Measurements from ENCODE around the gene SPG11. TPM values are rescaled to one million over a fixed set of nuclear protein-coding genes. Genes with fewer than 3 reads are reported as not detected.
A peak's percentile ranks its signal among the peaks of the same experiment; 100 is the strongest.

The SPG11 gene
- total RNA-seq, 1 experiment from 2014 or later = 65.1 TPM

DNA sequence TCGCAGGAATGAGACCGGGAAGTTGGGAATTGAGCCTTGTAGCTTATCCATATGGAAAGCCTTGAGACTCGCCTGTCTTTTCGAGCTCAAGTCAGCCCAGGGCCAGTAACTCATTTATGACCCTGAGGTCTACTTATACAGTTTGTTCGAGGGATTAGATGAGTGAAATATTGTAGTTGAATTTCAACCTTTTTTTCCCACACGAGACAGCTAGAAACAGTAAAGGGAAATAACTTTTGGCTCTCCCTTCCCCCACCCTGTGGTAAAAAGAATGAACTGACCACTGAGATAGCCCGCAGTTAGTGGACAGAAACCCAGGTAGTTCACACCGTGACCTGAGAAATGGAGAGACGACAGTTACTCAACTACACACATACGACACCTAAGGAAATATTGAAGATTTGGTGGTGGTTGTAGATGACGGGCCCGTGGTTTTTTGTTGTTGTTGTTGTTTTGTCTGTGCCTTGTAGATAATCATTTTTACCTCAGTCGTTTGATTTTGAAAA lies 125.7 kb downstream of the SPG11 start:
- peak; percentile 61 for DNase-seq (ENCODE audit: unreplicated experiment)
- no TSS peak for BruUV-seq (replicated peaks)
- peaks cover 39% of the 10 kb centered on the region for H3K4me1 Mint-ChIP-seq (ENCODE audit: insufficient read depth, unreplicated experiment)
- ChIA-PET CTCF (interaction anchor here (0.7 to 1.3 kb wide), 4 partner anchors 8 to 1104 kb away, joined by 3 read pairs; no protein-coding TSS in a partner anchor), POLR2A (interaction anchor here (0.7 to 3.3 kb wide), 20 partner anchors 8 to 737 kb away, joined by 3 to 36 read pairs (median 5); partner anchors contain the start of genes B2M, CTDSPL2, GOLM2 and HYPK)
- H3K27ac Mint-ChIP-seq (ENCODE audit: low read depth, unreplicated experiment) = peak overlapping the region; percentile 97
- no peak for TF ChIP-seq CTCF (IDR thresholded peaks at IDR 0.05; ENCODE audit: unreplicated experiment)
- intact Hi-C loops (cut with micrococcal nuclease) = loop anchor here (1.0 kb wide), 1 partner anchor 9 kb away; no protein-coding TSS in a partner anchor
- H3K4me3 Mint-ChIP-seq (ENCODE audit: unreplicated experiment) = peak overlapping the region; percentile 82
- no peaks in the 10 kb centered on the region for H3K27me3 Mint-ChIP-seq (ENCODE audit: insufficient read depth, unreplicated experiment)
- H3K9me3 Mint-ChIP-seq (ENCODE audit: unreplicated experiment) = no peaks in the 10 kb centered on the region
- H3K36me3 Mint-ChIP-seq (ENCODE audit: insufficient read depth, unreplicated experiment) = peaks cover 58% of the 10 kb centered on the region

DNA sequence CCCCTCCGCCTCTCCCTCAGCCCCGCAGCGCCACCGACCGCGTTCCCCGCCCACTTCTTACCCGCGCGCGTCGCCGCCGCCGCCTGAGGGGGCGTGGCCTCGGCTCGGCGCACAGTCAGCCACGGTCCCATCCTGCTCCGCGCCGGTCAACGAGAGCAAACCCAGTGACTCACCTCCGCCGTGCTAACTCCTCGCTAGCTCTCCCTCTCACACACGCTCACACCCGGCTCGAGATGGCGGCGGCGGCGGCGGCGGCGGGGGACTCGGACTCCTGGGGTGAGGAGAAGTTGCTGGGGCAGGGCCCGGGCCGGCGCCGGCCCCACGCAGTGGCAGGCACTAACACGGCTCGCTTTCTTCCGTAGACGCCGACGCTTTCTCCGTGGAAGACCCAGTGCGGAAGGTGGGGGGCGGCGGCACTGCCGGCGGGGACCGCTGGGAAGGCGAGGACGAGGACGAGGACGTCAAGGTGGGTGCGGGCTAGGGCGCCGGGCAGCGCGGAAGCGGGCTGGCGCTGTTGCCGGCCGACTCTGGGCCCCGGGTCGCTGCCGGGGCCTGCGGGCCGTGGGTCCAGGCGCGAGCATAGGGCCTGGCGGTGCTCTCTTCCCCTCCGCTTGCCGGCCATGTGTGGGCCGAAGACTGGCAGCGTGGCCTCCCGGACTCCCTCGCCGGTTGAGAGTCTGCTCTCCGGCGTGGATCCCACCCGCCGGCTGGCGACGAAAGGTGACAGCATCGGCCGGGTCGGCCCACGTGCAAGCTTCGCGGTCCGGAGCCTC lies 126.3 kb downstream of the SPG11 start, which contains the start of gene EIF3J:
Gene EIF3J (plus strand): TSS at position 186 of the 773 bp plus-strand sequence. CDS start 48 bp downstream, at position 234.
- ChIA-PET POLR2A (interaction anchor here (0.6 to 3.3 kb wide), 21 partner anchors 9 to 743 kb away, joined by 3 to 36 read pairs (median 5); partner anchors contain the start of genes B2M, CTDSPL2, GOLM2 and HYPK), CTCF (interaction anchor here (0.6 to 1.3 kb wide), 4 partner anchors 9 to 74 kb away, joined by 3 read pairs; no protein-coding TSS in a partner anchor)
- no TSS peak for BruUV-seq (replicated peaks)
- H3K36me3 Mint-ChIP-seq (ENCODE audit: insufficient read depth, unreplicated experiment) = peaks cover 58% of the 10 kb centered on the region
- intact Hi-C loops (cut with micrococcal nuclease) = loop anchor here (1.0 kb wide), 1 partner anchor 9 kb away; no protein-coding TSS in a partner anchor
- no peaks in the 10 kb centered on the region for H3K27me3 Mint-ChIP-seq (ENCODE audit: insufficient read depth, unreplicated experiment)
- H3K4me1 Mint-ChIP-seq (ENCODE audit: insufficient read depth, unreplicated experiment) = peaks cover 34% of the 10 kb centered on the region
- H3K9me3 Mint-ChIP-seq (ENCODE audit: unreplicated experiment) = no peaks in the 10 kb centered on the region
- H3K4me3 Mint-ChIP-seq (ENCODE audit: unreplicated experiment) = peak within 1 kb of the TSS; percentile 82
- H3K27ac Mint-ChIP-seq (ENCODE audit: low read depth, unreplicated experiment) = peak within 1 kb of the TSS; percentile 97
- peak; percentile 96 for DNase-seq (ENCODE audit: unreplicated experiment)
- no peak for TF ChIP-seq CTCF (IDR thresholded peaks at IDR 0.05; ENCODE audit: unreplicated experiment)

- Mint-ChIP-seq H3K9me3 (ENCODE audit: unreplicated experiment) (no peaks in the 10 kb centered on the region), H3K4me3 (ENCODE audit: unreplicated experiment) (peak overlapping the region; percentile 82), H3K27me3 (ENCODE audit: insufficient read depth, unreplicated experiment) (no peaks in the 10 kb centered on the region), H3K36me3 (ENCODE audit: insufficient read depth, unreplicated experiment) (peaks cover 56% of the 10 kb centered on the region), H3K27ac (ENCODE audit: low read depth, unreplicated experiment) (peak overlapping the region; percentile 97), H3K4me1 (ENCODE audit: insufficient read depth, unreplicated experiment) (peaks cover 27% of the 10 kb centered on the region)
- ChIA-PET POLR2A (interaction anchor here (0.6 to 3.3 kb wide), 16 partner anchors 9 to 743 kb away, joined by 3 to 36 read pairs (median 4); partner anchors contain the start of genes B2M, CTDSPL2, GOLM2 and HYPK), CTCF (interaction anchor here (0.6 to 0.7 kb wide), 2 partner anchors 10 to 73 kb away, joined by 3 read pairs; no protein-coding TSS in a partner anchor)
- BruUV-seq (replicated peaks) = no TSS peak
- peak; percentile 35 for TF ChIP-seq CTCF (IDR thresholded peaks at IDR 0.05; ENCODE audit: unreplicated experiment)
- peak; percentile 87 for DNase-seq (ENCODE audit: unreplicated experiment)
- intact Hi-C loops (cut with micrococcal nuclease) = no loop called here
Observed at GRCh38 chr15:44536302-44536961, 127.0 kb downstream of the SPG11 start.
